ENCODE data around the gene TANGO6.

Gene TANGO6

DNA sequence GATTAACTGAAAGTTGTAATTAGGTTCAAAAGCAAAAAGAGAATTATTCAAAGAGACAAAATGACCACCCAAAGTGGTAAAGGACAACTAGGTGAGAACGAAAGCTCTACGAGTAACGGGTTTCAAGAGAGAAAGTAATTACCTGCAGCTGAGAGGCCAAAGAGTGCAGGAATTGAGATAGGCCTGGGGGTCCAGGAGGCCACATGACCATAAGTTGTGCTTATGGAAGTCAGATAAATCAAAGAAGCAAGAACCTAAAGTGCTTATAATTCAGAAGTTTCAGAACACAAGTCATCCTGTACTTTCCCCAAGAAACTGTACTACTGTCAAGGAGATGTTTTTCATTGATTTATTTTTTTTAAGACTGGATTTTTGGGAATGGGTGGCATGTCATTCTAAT, 91.1 kb downstream of the TANGO6 start:
- TF ChIP-seq, protein P1, sequence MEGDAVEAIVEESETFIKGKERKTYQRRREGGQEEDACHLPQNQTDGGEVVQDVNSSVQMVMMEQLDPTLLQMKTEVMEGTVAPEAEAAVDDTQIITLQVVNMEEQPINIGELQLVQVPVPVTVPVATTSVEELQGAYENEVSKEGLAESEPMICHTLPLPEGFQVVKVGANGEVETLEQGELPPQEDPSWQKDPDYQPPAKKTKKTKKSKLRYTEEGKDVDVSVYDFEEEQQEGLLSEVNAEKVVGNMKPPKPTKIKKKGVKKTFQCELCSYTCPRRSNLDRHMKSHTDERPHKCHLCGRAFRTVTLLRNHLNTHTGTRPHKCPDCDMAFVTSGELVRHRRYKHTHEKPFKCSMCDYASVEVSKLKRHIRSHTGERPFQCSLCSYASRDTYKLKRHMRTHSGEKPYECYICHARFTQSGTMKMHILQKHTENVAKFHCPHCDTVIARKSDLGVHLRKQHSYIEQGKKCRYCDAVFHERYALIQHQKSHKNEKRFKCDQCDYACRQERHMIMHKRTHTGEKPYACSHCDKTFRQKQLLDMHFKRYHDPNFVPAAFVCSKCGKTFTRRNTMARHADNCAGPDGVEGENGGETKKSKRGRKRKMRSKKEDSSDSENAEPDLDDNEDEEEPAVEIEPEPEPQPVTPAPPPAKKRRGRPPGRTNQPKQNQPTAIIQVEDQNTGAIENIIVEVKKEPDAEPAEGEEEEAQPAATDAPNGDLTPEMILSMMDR (IDR thresholded peaks at IDR 0.05; ENCODE audit: borderline replicate concordance, control extremely low read depth, extremely low read depth, insufficient read depth, missing control alignments), result no peak
- no peak for DNase-seq (ENCODE audit: low spot score)
- in situ Hi-C loops (cut with MboI; ENCODE audit: low sequenced_read_pairs, unreplicated experiment), result no loop called here

DNA sequence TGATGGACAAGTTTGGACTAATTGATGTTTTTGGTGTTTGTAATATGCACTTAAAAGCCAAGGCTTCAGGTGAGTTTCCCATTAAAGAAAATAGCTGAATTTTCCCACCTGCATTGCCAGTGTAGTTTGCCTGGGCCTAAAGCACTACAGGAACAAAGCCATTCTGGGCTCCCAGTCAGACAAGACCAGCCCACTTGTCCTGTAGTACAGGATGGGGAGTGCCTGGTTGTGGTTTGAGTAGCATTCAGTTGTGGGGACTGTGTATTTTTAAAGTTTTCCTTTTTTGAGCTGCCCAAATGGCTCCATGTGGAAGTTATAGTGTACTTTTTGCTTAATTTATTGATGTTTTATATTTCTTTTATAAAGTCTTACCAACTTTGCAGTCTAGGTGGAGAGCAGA, 91.7 kb downstream of the TANGO6 start:
- in situ Hi-C loops (cut with MboI; ENCODE audit: low sequenced_read_pairs, unreplicated experiment), result no loop called here
- TF ChIP-seq, protein P1 (IDR thresholded peaks at IDR 0.05; ENCODE audit: borderline replicate concordance, control extremely low read depth, extremely low read depth, insufficient read depth, missing control alignments), result no peak
- DNase-seq (ENCODE audit: low spot score), result no peak

DNA sequence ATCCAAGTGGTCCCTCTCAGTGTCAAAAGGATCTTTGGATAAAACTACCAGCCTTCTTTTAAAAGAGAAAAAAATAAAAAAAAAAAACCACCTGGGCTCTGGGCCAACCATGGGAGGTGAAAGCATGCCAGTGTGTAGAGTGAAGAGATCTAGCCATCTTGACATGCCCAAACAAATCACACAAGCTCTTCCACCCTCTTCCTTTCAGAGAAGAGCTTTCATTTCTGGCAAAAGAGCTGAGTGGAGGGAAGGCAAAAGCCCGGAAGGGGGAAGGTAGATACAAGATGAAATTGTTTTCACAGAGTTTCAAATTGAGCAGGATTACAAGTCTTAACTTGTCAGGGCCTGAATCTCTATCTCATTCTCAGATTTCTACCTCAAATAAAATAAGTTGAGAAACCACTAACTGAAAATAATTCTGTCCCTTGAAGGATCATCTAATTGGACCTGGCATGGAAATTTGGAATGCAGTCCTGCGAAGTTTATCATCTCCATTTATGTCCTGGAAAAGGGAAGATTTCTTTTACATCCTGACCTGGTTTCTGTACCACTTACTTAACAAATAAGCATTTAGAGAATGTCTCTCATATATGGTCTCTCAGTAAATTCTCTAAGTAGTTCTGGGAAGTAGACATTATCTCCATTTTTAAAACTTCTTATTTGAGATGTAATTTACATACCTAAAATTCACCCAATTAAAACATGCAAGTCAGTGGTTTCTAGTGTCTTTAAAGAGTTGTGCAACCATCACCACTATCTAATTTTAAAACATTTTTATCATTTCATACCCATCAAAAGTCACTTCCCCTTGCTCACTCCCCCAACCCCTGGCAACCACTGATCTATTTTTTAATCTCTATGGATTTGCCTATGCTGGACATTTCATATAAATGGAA, 93.7 kb downstream of the TANGO6 start:
- no peak for DNase-seq (ENCODE audit: low spot score)
- in situ Hi-C loops (cut with MboI; ENCODE audit: low sequenced_read_pairs, unreplicated experiment), result no loop called here
- TF ChIP-seq, protein P1 (IDR thresholded peaks at IDR 0.05; ENCODE audit: borderline replicate concordance, control extremely low read depth, extremely low read depth, insufficient read depth, missing control alignments), result no peak

DNA sequence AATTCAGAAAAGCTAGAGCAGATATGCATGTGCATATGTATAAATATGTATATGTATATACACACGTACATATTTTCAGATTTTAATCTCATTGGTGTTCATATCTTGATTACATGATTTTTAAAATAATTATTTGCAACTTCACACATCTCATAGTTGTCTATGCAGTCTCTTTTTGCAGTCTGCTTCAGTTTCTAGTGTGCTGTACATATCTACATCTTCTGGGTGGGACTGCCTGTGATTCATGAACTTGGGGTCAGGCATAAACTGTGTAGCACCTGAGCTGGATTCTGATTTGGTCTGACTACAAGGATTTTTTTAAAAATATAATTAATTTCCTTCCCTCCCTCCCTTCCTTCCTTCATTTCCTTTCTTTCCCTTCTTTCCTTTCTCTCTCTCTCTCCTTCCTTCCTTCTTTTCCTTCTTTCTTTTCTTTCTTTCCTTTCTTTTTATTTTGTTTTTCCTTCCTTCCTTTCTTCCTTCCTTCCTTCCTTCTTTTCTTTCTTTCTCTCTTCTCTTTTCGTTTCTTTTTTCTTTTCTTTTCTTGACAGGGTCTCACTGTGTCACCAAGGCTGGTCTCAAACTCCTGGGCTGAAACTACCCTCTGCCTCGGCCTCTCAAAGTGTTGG, 96.5 kb downstream of the TANGO6 start:
- in situ Hi-C loops (cut with MboI; ENCODE audit: low sequenced_read_pairs, unreplicated experiment), result no loop called here
- no peak for DNase-seq (ENCODE audit: low spot score)
- TF ChIP-seq, protein P1 (IDR thresholded peaks at IDR 0.05; ENCODE audit: borderline replicate concordance, control extremely low read depth, extremely low read depth, insufficient read depth, missing control alignments), result no peak

DNA sequence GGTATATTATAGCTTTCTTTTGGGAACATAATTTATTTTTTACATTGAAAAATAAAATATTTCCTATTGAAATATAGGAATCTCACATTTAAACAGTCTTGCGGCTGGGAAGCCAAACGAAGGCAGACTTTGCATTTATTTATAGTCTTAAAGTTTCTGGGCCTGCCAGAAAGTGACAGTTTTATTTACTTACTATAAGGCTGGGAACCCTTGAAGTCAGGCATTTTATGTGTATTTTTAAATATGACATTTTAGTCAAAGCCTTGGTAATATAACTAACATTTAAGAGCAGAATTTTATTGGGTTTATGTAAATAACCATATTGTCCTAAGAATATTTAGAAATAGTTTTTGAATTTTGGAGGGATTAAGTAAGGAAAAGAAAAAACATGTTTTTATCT, 97.5 kb downstream of the TANGO6 start:
- in situ Hi-C loops (cut with MboI; ENCODE audit: low sequenced_read_pairs, unreplicated experiment), result no loop called here
- TF ChIP-seq, protein P1 (IDR thresholded peaks at IDR 0.05; ENCODE audit: borderline replicate concordance, control extremely low read depth, extremely low read depth, insufficient read depth, missing control alignments), result no peak
- DNase-seq (ENCODE audit: low spot score), result no peak

DNA sequence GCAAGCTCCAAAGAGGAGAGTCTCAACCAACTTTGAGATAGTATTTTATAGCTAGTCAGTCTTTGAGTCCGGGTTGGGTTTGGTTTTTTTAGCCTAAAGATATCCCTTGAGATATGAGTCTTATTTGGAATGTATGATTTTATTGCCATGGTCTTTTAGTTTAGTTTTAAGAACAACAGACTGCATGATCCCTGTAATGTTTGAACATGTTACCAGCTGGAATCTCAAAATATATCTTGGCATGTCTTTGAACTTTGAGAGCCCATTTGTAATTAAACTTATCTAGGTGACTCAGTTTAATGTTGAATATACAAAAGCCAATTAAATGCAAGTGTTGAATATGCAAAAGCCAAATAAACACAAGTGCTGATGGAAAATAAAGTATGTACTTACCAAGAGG, 100.6 kb downstream of the TANGO6 start:
- no peak for DNase-seq (ENCODE audit: low spot score)
- in situ Hi-C loops (cut with MboI; ENCODE audit: low sequenced_read_pairs, unreplicated experiment), result no loop called here
- TF ChIP-seq, protein P1 (IDR thresholded peaks at IDR 0.05; ENCODE audit: borderline replicate concordance, control extremely low read depth, extremely low read depth, insufficient read depth, missing control alignments), result no peak

All from GM13976 (cell line).